HG03097 (cell line): ENCODE data around the gene SPATA4.
"Not testable (repeated sequence)": the region's sequence is repeated elsewhere in the genome, so short reads cannot be mapped to it uniquely, and the experiment has no call there.

Experiments used
- ATAC-seq: cut with Tn5 transposase; IDR thresholded peaks from one replicate; pipeline ENCODE4 v1.9.1; 2021; ENCODE audit not compliant: unreplicated experiment, low FRiP score

SPATA4 gene

DNA sequence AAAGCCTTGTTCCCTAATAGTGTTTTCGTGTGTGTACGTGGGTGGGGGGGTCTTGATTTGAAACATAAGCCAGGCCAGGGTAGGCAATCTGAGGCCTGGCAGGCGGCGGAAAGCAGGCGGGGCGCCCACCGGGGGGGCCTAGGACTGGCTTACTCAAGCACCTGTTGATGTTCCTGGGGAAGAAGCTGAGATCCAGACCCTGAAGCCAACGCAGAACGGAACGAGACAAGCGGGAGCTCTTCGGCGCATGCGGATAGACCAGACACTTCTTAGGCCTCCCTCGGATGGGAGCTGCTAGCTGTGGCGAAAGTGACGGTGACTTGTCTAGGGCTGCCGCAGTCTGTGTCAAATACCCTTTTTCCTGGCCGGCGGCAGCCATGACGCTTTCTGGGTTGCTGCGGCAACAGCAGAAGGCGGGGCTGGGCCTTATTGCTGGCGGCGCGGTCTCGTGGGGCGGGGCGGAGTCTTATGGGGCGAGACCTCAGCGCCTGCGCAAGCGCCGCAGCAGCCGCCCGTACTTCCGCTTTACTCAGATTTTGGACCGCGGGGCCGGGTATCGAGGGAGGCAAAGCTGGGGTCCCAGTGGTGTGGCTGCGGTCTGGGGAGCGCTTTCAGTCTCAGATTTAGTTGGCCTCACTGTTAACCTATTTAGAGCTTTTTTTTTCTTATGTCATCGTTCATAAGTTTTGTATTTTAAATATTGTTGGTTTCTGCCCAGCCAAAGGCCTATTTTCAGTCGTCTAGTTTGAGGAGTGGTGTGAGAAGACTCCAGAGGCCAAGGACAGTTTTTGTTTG lies at the start of gene SPATA4:
SPATA4 (minus strand) TSS at position 402 of the 795 bp plus-strand sequence; CDS start at position 379, 23 bp downstream.
- ATAC-seq = peak; percentile 99

GRCh38 chr4:176242764-176243347 lies 47.5 kb upstream of the SPATA4 start:
- no peak for ATAC-seq

- no peak for ATAC-seq
Measured at GRCh38 chr4:176241703-176242102, 46.3 kb upstream of the SPATA4 start.

GRCh38 chr4:176238826-176239225 lies 43.4 kb upstream of the SPATA4 start:
- no peak for ATAC-seq

- ATAC-seq = no peak
Measured at GRCh38 chr4:176238157-176238610, 42.8 kb upstream of the SPATA4 start.

- no peak for ATAC-seq
Measured at GRCh38 chr4:176236946-176237345, 41.6 kb upstream of the SPATA4 start.

DNA sequence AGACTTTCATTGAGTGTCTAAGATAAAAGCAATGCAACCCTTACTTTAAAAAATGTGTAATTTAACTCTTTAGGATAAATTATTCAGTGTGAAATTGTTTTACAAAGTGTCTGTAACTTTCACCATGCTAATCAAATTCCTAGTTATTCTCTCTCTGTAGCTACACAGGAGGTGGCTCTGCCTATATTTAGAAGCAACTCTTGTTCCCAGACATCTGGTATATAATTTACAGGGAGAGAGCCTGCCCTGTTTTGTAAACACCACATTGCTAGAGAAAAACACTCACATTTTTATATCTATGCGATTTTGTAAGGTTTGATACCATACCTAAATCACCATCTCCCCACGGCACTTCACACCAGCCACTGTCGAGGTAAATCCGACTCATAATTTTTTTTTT lies 35.5 kb upstream of the SPATA4 start:
- no peak for ATAC-seq

DNA sequence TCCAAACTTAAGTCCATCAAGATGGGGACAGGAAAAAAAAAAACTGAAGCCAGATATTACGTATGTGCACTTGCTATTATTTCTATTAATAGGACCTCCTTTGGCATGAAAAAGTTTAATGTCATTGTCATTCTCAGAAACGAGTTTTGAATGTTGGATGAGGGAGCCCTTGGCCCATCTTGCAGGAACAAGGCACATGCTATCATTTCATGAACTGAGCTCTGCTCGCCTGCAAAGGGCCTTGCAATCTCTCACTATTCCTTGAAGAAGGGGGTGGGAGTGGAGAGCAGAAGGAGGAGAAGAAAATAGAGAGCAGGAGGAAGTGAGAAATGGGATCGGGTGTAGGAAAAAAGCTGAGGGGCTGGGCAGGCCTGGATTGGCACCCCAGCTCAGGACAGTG lies 34.3 kb upstream of the SPATA4 start:
- ATAC-seq = no peak

- ATAC-seq = no peak
Measured at GRCh38 chr4:176226736-176227135, 31.4 kb upstream of the SPATA4 start.

- ATAC-seq = no peak
Measured at GRCh38 chr4:176223561-176223960, 28.2 kb upstream of the SPATA4 start.

GRCh38 chr4:176222149-176222548 lies 26.8 kb upstream of the SPATA4 start:
- no peak for ATAC-seq

GRCh38 chr4:176217510-176217909 lies 22.1 kb upstream of the SPATA4 start:
- no peak for ATAC-seq

- ATAC-seq = not testable (repeated sequence)
Measured at GRCh38 chr4:176212351-176212750, 17.0 kb upstream of the SPATA4 start.

DNA sequence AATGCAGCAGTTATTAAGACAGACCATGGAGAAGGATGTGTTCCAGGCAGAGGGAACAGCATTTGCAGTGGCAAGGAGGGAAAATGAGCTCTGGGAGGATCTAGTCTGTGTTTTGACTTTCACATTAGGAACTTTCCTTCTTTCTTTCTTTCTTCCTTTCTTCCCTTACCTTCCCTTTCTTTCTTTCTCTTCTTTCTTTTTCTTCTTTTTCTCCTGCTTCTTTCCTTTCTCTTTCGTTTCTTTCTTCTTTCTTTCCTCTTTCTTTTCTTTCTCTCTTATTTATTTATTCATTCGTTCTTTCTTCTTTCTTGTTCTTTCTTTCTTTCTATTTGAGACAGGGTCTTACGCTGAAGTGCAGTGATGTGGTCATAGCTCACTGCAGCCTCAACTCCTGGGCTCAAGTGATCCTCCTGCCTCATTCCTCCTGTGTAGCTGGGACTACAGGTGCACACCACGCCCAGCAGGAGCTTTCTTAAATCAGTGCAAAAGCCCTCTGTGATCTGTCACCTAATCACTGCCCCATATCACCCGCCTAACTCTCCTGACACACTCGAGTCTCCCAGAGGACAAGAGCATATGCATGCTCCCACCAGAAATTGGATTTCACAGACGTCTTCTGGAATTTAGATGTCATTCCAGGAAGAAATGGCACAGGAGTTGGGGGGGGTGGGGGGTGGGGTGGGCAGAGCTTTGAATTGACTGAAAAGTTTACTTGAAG lies 15.4 kb upstream of the SPATA4 start:
- no peak for ATAC-seq

DNA sequence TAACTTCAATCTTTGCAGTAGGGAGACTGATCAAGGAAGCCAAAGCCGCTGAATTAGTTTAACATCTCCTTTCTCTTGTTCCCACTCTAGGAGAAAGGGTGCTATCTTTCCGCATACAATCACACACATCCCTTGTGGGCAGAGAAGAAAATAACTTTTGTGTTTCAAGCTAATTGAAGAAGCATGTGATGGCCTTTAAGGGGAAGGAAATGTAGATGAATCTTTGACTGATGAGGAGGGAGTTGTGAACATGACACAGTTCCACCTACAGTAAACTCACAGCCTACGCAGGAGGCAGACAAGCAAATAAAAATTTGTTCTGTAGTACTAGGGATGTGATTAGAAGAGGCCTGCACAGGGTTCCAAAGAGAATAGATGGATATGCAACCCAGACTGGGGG lies 14.7 kb upstream of the SPATA4 start:
- no peak for ATAC-seq

GRCh38 chr4:176209535-176209934 lies 14.2 kb upstream of the SPATA4 start:
- no peak for ATAC-seq

DNA sequence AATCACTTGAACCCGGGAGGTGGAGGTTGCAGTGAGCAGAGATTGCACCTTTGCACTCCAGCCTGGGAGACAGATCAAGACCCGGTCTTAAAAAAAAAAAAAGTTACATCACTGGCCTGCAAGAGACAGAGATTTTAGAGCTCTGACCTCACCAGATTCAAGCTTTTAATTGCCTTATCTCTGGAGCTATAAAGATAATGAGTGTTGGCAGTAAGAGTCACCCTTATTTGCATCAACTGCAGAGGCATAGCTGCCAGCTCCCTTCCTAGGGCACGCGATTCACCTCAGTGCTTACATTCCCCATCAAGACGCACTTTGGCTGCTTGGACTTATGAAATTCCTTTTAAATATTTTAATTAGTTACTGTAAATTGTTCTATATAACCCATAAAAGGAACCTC lies 12.5 kb upstream of the SPATA4 start:
- no peak for ATAC-seq

DNA sequence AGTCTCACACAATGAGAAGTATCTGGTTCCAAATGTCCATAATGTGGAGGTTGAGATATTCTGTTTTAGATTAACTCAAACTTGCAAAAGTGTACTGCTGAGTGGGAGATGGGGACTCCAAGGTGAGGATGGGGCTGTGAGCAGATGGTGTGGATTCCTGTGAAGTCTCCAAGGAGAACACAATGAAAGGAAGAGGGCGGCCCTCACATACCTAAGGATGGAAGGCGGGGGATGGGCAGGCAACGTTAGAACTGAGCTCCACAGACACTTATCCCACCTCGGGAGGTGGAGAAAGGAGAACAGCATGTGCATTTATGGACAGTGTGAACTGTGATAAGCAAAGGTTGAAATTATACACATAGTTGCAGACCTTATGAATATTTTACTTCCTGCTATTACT lies 9.9 kb upstream of the SPATA4 start:
- ATAC-seq = no peak

- no peak for ATAC-seq
Measured at GRCh38 chr4:176198316-176198903, 3.0 kb upstream of the SPATA4 start.

- no peak for ATAC-seq
Measured at GRCh38 chr4:176193938-176194337, 1.4 kb downstream of the SPATA4 start.

DNA sequence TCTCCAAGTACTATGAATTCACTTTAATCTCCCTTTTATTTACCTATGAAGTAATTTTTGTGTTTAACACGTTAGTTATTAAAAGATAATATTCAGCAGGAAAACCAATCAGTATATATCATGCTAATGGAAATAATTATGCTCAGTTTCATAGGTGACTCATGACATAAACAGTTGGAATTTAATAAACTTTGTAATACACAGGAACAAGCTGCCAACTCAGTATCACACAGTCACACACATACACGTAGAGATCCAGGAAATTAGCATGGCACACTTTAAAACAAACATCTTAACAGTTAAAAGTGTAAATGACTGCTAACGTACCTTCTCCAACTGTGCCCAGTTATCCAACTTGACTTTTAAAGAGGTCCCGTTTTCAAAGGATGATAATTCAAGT lies 2.3 kb downstream of the SPATA4 start:
- ATAC-seq = no peak
